SK-N-SH treated with all-trans-retinoic acid at 6 μM for 48 hours (cell line): ENCODE results near the gene ZNF695.

Experiments used
- ATAC-seq: fragments of 200-7000 bp; cut with Tn5 transposase; 3 replicates; pipeline ENCODE4 v1.9.1; 2020; ENCODE audit warnings: mild to moderate bottlenecking, moderate library complexity
- ARNTL ChIP-seq: fragments of 450-650 bp; formaldehyde crosslinking; IDR thresholded peaks from 2 replicates; pipeline ENCODE4 v1.5.0; 2020; ENCODE audit warnings: low read depth, mild to moderate bottlenecking, moderate library complexity, borderline replicate concordance
- BACH2 ChIP-seq: fragments of 250-450 bp; sonication (Bioruptor Pico); IDR thresholded peaks from 2 replicates; pipeline ENCODE4 v1.9.0; 2021; ENCODE audit warnings: mild to moderate bottlenecking, borderline replicate concordance
- CREB5 ChIP-seq: fragments of 250-450 bp; sonication (Bioruptor Pico); IDR thresholded peaks from 2 replicates; pipeline ENCODE4 v1.5.1; 2020; ENCODE audit warnings: low read depth, mild to moderate bottlenecking, moderate library complexity
- CSDC2 ChIP-seq: fragments of 250-450 bp; sonication (Bioruptor Pico); IDR thresholded peaks from 2 replicates; pipeline ENCODE4 v1.5.0; 2020; ENCODE audit warnings: mild to moderate bottlenecking, moderate library complexity
- CSRNP3 ChIP-seq: fragments of 250-450 bp; sonication (Bioruptor Pico); IDR thresholded peaks from 2 replicates; pipeline ENCODE4 v1.5.1; 2021; ENCODE audit warnings: mild to moderate bottlenecking, moderate library complexity
- ESRRG ChIP-seq: fragments of 250-450 bp; sonication (Bioruptor Pico); IDR thresholded peaks from 2 replicates; pipeline ENCODE4 v1.6.1; 2021; ENCODE audit warnings: mild to moderate bottlenecking
- GLIS3 ChIP-seq: fragments of 250-450 bp; sonication (Bioruptor Pico); IDR thresholded peaks from 2 replicates; pipeline ENCODE4 v1.5.0; 2020; ENCODE audit warnings: mild to moderate bottlenecking, moderate library complexity
- ISL1 ChIP-seq: fragments of 250-450 bp; sonication (Bioruptor Pico); IDR thresholded peaks from 2 replicates; pipeline ENCODE4 v2.1.2; 2022; ENCODE audit warnings: mild to moderate bottlenecking, moderate library complexity
- OSR1 ChIP-seq: fragments of 250-450 bp; sonication (Bioruptor Pico); IDR thresholded peaks from 2 replicates; pipeline ENCODE4 v1.8.0; 2022; ENCODE audit warnings: moderate library complexity, mild to moderate bottlenecking, inconsistent platforms
- PATZ1 ChIP-seq: fragments of 250-450 bp; sonication (Bioruptor Pico); IDR thresholded peaks from 2 replicates; pipeline ENCODE4 v1.8.0; 2020; ENCODE audit warnings: mild to moderate bottlenecking, moderate library complexity, borderline replicate concordance
- POU6F1 ChIP-seq: fragments of 250-450 bp; sonication (Bioruptor Pico); IDR thresholded peaks from 2 replicates; pipeline ENCODE4 v1.8.0; 2021; ENCODE audit warnings: low read depth, mild to moderate bottlenecking, moderate library complexity, borderline replicate concordance
- PPARA ChIP-seq: fragments of 250-450 bp; sonication (Bioruptor Pico); IDR thresholded peaks from 2 replicates; pipeline ENCODE4 v1.5.0; 2020; ENCODE audit warnings: mild to moderate bottlenecking, borderline replicate concordance
- RARB ChIP-seq: fragments of 250-450 bp; sonication (Bioruptor Pico); IDR thresholded peaks from 2 replicates; pipeline ENCODE4 v1.8.0; 2021; ENCODE audit warnings: mild to moderate bottlenecking, moderate library complexity
- SNAI2 ChIP-seq: fragments of 250-450 bp; sonication (Bioruptor Pico); IDR thresholded peaks from 2 replicates; pipeline ENCODE4 v1.5.0; 2020; ENCODE audit warnings: mild to moderate bottlenecking, moderate library complexity
- TCF4 ChIP-seq: fragments of 250-450 bp; sonication (Bioruptor Pico); IDR thresholded peaks from 2 replicates; pipeline ENCODE4 v1.8.0; 2021; ENCODE audit warnings: mild to moderate bottlenecking, moderate library complexity, borderline replicate concordance
- TOX ChIP-seq: fragments of 250-450 bp; sonication (Bioruptor Pico); IDR thresholded peaks from 2 replicates; pipeline ENCODE4 v1.8.0; 2021; ENCODE audit warnings: mild to moderate bottlenecking, moderate library complexity, borderline replicate concordance
- TSHZ2 ChIP-seq: fragments of 250-450 bp; sonication (Bioruptor Pico); IDR thresholded peaks from 2 replicates; pipeline ENCODE4 v1.5.0; 2020; ENCODE audit warnings: mild to moderate bottlenecking, moderate library complexity
- ZC3H10 ChIP-seq: fragments of 250-450 bp; sonication (Bioruptor Pico); IDR thresholded peaks from 2 replicates; pipeline ENCODE4 v1.5.1; 2021; ENCODE audit warnings: mild to moderate bottlenecking, moderate library complexity
- ZFP3 ChIP-seq: fragments of 250-450 bp; sonication (Bioruptor Pico); IDR thresholded peaks from 2 replicates; pipeline ENCODE4 v1.5.0; 2020; ENCODE audit warnings: mild to moderate bottlenecking, moderate library complexity
- ZFP30 ChIP-seq: fragments of 450-650 bp; formaldehyde crosslinking; IDR thresholded peaks from 2 replicates; pipeline ENCODE4 v1.5.0; 2022; ENCODE audit warnings: mild to moderate bottlenecking, moderate library complexity
- ZNF565 ChIP-seq: fragments of 450-650 bp; formaldehyde crosslinking; conservative IDR thresholded peaks from 2 replicates; pipeline ENCODE4 v1.5.0; 2020; ENCODE audit warnings: low read depth, mild to moderate bottlenecking, moderate library complexity
- ZNF70 ChIP-seq: fragments of 450-650 bp; formaldehyde crosslinking; IDR thresholded peaks from 2 replicates; pipeline ENCODE4 v1.5.0; 2020; ENCODE audit warnings: mild to moderate bottlenecking, moderate library complexity
- ZNF8 ChIP-seq: fragments of 450-650 bp; formaldehyde crosslinking; IDR thresholded peaks from 2 replicates; pipeline ENCODE4 v1.5.0; 2020; ENCODE audit warnings: mild to moderate bottlenecking, moderate library complexity

The ZNF695 gene

GRCh38 chr1:247047702-247048101, 39.8 kb upstream of the ZNF695 start (continued):
- TF ChIP-seq CREB5 (CRISPR knock-in tag) (no peak), ISL1 (CRISPR knock-in tag) (no peak), PPARA (CRISPR knock-in tag) (no peak), ESRRG (CRISPR knock-in tag) (no peak), ZNF70 (CRISPR knock-in tag) (no peak), ZNF565 (CRISPR knock-in tag) (no peak), ZFP3 (no peak), TCF4 (CRISPR knock-in tag) (no peak)

GRCh38 chr1:247047260-247047659, 39.4 kb upstream of the ZNF695 start:
- ATAC-seq = no peak
- no peak for TF ChIP-seq CSRNP3 (CRISPR knock-in tag)
- no peak for TF ChIP-seq ARNTL (CRISPR knock-in tag)
- TF ChIP-seq CSDC2 = no peak
- TF ChIP-seq GLIS3 (CRISPR knock-in tag) = no peak
- no peak for TF ChIP-seq SNAI2
- no peak for TF ChIP-seq ZFP30 (CRISPR knock-in tag)
- no peak for TF ChIP-seq ZNF70 (CRISPR knock-in tag)
- no peak for TF ChIP-seq PPARA (CRISPR knock-in tag)
- TF ChIP-seq ZFP3 = no peak
- no peak for TF ChIP-seq TOX
- TF ChIP-seq TSHZ2 = no peak
- TF ChIP-seq POU6F1 = no peak
- no peak for TF ChIP-seq ISL1 (CRISPR knock-in tag)
- no peak for TF ChIP-seq CREB5 (CRISPR knock-in tag)
- no peak for TF ChIP-seq ZNF8 (CRISPR knock-in tag)
- no peak for TF ChIP-seq BACH2 (CRISPR knock-in tag)
- TF ChIP-seq PATZ1 (CRISPR knock-in tag) = no peak
- TF ChIP-seq ZNF565 (CRISPR knock-in tag) = no peak
- TF ChIP-seq RARB (CRISPR knock-in tag) = no peak

GRCh38 chr1:247043406-247043805, 35.5 kb upstream of the ZNF695 start:
- no peak for ATAC-seq
- no peak for TF ChIP-seq ZC3H10 (CRISPR knock-in tag)
- TF ChIP-seq ISL1 (CRISPR knock-in tag) = no peak
- no peak for TF ChIP-seq GLIS3 (CRISPR knock-in tag)
- TF ChIP-seq SNAI2 = no peak
- TF ChIP-seq ZNF70 (CRISPR knock-in tag) = no peak
- TF ChIP-seq RARB (CRISPR knock-in tag) = no peak
- TF ChIP-seq ZFP30 (CRISPR knock-in tag) = no peak
- TF ChIP-seq PATZ1 (CRISPR knock-in tag) = no peak
- no peak for TF ChIP-seq CSRNP3 (CRISPR knock-in tag)
- TF ChIP-seq TOX = no peak
- no peak for TF ChIP-seq OSR1 (CRISPR knock-in tag)
- TF ChIP-seq BACH2 (CRISPR knock-in tag) = no peak
- TF ChIP-seq CSDC2 = no peak
- TF ChIP-seq ZFP3 = no peak
